ENCODE measurements around the gene USP49.
A peak's percentile ranks its signal among the peaks of the same experiment; 100 is the strongest.

DNA sequence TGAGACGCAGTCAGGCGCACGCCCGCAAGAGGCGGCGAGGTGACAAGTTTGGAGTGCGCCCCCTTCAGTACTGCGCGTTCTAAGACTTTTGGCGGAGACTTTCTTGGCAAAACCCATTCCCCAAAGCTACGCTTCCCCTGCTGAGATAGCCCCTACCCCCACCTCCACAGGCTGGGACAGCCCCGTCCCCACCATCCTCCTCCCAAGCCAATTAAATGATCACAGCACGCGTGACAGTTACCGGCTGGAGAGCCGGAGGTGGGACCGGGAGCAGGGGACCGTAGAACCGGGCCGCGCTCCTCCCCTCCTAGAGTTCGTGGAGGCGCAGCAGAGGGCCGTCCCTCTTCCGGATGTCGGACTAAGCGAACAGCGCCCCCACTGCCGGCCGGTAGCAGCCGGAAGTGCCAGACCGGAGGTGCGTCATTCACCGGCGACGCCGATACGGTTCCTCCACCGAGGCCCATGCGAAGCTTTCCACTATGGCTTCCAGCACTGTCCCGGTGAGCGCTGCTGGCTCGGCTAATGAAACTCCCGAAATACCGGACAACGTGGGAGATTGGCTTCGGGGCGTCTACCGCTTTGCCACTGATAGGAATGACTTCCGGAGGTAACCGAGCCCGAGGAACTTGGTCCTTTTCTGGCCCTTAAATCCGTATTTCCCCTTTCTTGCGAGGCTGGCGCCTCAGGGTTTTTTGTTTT is 107.8 kb downstream of the USP49 start, which contains the start of gene TOMM6:
- TF ChIP-seq, protein P1, sequence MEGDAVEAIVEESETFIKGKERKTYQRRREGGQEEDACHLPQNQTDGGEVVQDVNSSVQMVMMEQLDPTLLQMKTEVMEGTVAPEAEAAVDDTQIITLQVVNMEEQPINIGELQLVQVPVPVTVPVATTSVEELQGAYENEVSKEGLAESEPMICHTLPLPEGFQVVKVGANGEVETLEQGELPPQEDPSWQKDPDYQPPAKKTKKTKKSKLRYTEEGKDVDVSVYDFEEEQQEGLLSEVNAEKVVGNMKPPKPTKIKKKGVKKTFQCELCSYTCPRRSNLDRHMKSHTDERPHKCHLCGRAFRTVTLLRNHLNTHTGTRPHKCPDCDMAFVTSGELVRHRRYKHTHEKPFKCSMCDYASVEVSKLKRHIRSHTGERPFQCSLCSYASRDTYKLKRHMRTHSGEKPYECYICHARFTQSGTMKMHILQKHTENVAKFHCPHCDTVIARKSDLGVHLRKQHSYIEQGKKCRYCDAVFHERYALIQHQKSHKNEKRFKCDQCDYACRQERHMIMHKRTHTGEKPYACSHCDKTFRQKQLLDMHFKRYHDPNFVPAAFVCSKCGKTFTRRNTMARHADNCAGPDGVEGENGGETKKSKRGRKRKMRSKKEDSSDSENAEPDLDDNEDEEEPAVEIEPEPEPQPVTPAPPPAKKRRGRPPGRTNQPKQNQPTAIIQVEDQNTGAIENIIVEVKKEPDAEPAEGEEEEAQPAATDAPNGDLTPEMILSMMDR (IDR thresholded peaks at IDR 0.05; ENCODE audit: borderline replicate concordance, extremely low read depth, low read length, poor library complexity, severe bottlenecking): peak; percentile 80
- TF ChIP-seq EZH2 (IDR thresholded peaks at IDR 0.05; ENCODE audit: borderline replicate concordance, low read depth, low read length, severe bottlenecking): no peak

All from DND-41 (cell line).